H1 (cell line): ENCODE measurements around the gene ZNF385B. TPM values are rescaled to one million over a fixed set of nuclear protein-coding genes. Genes with fewer than 3 reads are reported as not detected.

Experiments used
- microRNA counts: library from miRNA; unstranded; fragments of <30 nt; microRNA quantifications from one replicate; lab custom pipeline; 2015
- microRNA-seq, 2 experiments: library from miRNA; unstranded; fragments of <30 nt; microRNA quantifications; one replicate each; pipeline versions ENCODE4 to v1.2.0, GENCODE V29; 2016 to 2020; ENCODE audit warnings: borderline microRNAs expressed in 2 of 2, borderline number of aligned reads in 2 of 2, borderline replicate concordance in 1 of 2
- polyA plus RNA-seq, 7 experiments: library from polyadenylated mRNA; depleted of rRNA in 3 of 7; stranded (reverse) in 5 of 7; unstranded in 2 of 7; fragments of >200 nt in 5 of 7; fragments of 200-250 nt in 2 of 7; gene quantifications; 1 replicate in 5 of 7; 2 replicates in 1 of 7; 4 replicates in 1 of 7; pipeline versions ENCODE4 v1.2.1 to v1.2.3, GENCODE V29; 2011 to 2013; ENCODE audit warnings: missing spikeins in 2 of 7, mixed read lengths in 2 of 7
- small RNA-seq: library from polyadenylated mRNA; stranded (forward); fragments of <200 nt; extraction: miRNeasy Mini kit (QIAGEN cat#:217004); gene quantifications from one replicate; pipeline ENCODE3, GENCODE V24; 2013; ENCODE audit not compliant: insufficient read depth
- total RNA-seq: library from RNA; stranded (reverse); fragmentation: NEBNext Ultra II Directional; extraction: Animal tissue kit (Norgen Biotek cat#: 25700); gene quantifications from 2 replicates; pipeline ENCODE4 v1.2.1, GENCODE V29; 2021

ZNF385B gene
- total and polyA plus RNA-seq, 2 of the 8 experiments (the other 6 are each of a cell fraction or from before 2014, with no cell fraction given): 1.1 to 3.7 TPM

MicroRNAs encoded within 50 kb of the gene (microRNA counts, 767-probe panel; counts per million panel counts)
- 879 counts per million, percentile 95 among the panel's probes with 10 or more counts for microRNA hsa-miR-1258 (lab: Ali Mortazavi, UCI)

Small RNA genes within 50 kb of the gene (microRNA-seq; reads per million reads assigned to microRNA genes)
- 0 reads per million in 2 experiments for gene MIR1258

Small RNA genes within 50 kb of the gene (small RNA-seq; reads per million reads assigned to genes)
- not detected for gene MIR1258

Other genes starting within 250 kb of the ZNF385B start
- 30.2 and 34.0 TPM in 2 replicates for gene CWC22, start 145.7 kb upstream of the ZNF385B start, total RNA-seq
- 2.7 and 3.7 TPM in 2 replicates for gene CWC22, start 145.7 kb upstream of the ZNF385B start, polyA plus RNA-seq (2011; rRNA removed)